ENCODE data around the gene OAS2. TPM values are rescaled to one million over a fixed set of nuclear protein-coding genes. Genes with fewer than 3 reads are reported as not detected.

Gene OAS2
- total RNA-seq, 1 donor from 2014 or later = 94.2 TPM

- H3K27ac ChIP-seq (ENCODE audit: low read depth, low read length) = no peak overlapping the region
- H3K27me3 Mint-ChIP-seq (ENCODE audit: low read depth, unreplicated experiment) = peaks cover 10% of the 10 kb centered on the region
- H3K9me3 Mint-ChIP-seq (ENCODE audit: unreplicated experiment) = peaks cover 7% of the 10 kb centered on the region
- DNase-seq (ENCODE audit: low read depth) (peak; percentile 27), FAIRE-seq (peak; percentile 87)
- peaks cover 1% of the 10 kb centered on the region for H3K9me3 ChIP-seq (ENCODE audit: insufficient read depth, low read depth, low read length)
- no peak overlapping the region for H2AFZ ChIP-seq (ENCODE audit: low read depth, low read length)
- no peak for TF ChIP-seq EZH2 (IDR thresholded peaks at IDR 0.05; ENCODE audit: insufficient read depth, low read length)
- peak; percentile 99 for TF ChIP-seq CTCF (IDR thresholded peaks at IDR 0.05; ENCODE audit: insufficient read depth, low read depth, low read length)
- H3K36me3 ChIP-seq (ENCODE audit: insufficient read depth, low read length) = no peaks in the 10 kb centered on the region
- peaks cover 65% of the 10 kb centered on the region for H3K36me3 Mint-ChIP-seq (ENCODE audit: low read depth, unreplicated experiment)
- no peak overlapping the region for H3K4me3 Mint-ChIP-seq (ENCODE audit: unreplicated experiment)
- H3K4me2 ChIP-seq (ENCODE audit: low read length) = no peak overlapping the region
- no peaks in the 10 kb centered on the region for H3K4me1 Mint-ChIP-seq (ENCODE audit: low read depth, unreplicated experiment)
- H3K79me2 ChIP-seq (ENCODE audit: insufficient read depth, low read length) = no peaks in the 10 kb centered on the region
- no peak overlapping the region for H3K9ac ChIP-seq (ENCODE audit: low read length)
- H4K20me1 ChIP-seq (ENCODE audit: insufficient read depth, low read length) = no peaks in the 10 kb centered on the region
- H3K4me1 ChIP-seq (ENCODE audit: insufficient read depth, low read length) = no peaks in the 10 kb centered on the region
- H3K27ac Mint-ChIP-seq (ENCODE audit: unreplicated experiment) = no peak overlapping the region
- H3K4me3 ChIP-seq (ENCODE audit: insufficient read depth, low read depth, low read length) = no peak overlapping the region
- H3K27me3 ChIP-seq (ENCODE audit: insufficient read depth, low read length) = peaks cover 15% of the 10 kb centered on the region
Observed at GRCh38 chr12:112992541-112993398, 14.5 kb downstream of the OAS2 start.

- peaks cover 9% of the 10 kb centered on the region for H3K9me3 ChIP-seq (ENCODE audit: insufficient read depth, low read depth, low read length)
- no peak for TF ChIP-seq EZH2 (IDR thresholded peaks at IDR 0.05; ENCODE audit: insufficient read depth, low read length)
- no peak for TF ChIP-seq CTCF (IDR thresholded peaks at IDR 0.05; ENCODE audit: insufficient read depth, low read depth, low read length)
- no peak for DNase-seq (ENCODE audit: low read depth)
- peaks cover 64% of the 10 kb centered on the region for H3K36me3 Mint-ChIP-seq (ENCODE audit: low read depth, unreplicated experiment)
- H3K27ac Mint-ChIP-seq (ENCODE audit: unreplicated experiment) = no peak overlapping the region
- no peak overlapping the region for H3K9ac ChIP-seq (ENCODE audit: low read length)
- no peak overlapping the region for H3K27ac ChIP-seq (ENCODE audit: low read depth, low read length)
- H3K4me3 Mint-ChIP-seq (ENCODE audit: unreplicated experiment) = no peak overlapping the region
- H3K4me1 Mint-ChIP-seq (ENCODE audit: low read depth, unreplicated experiment) = no peaks in the 10 kb centered on the region
- FAIRE-seq = no peak
- no peak overlapping the region for H2AFZ ChIP-seq (ENCODE audit: low read depth, low read length)
- H3K27me3 Mint-ChIP-seq (ENCODE audit: low read depth, unreplicated experiment) = peaks cover 8% of the 10 kb centered on the region
- H3K36me3 ChIP-seq (ENCODE audit: insufficient read depth, low read length) = no peaks in the 10 kb centered on the region
- no peaks in the 10 kb centered on the region for H4K20me1 ChIP-seq (ENCODE audit: insufficient read depth, low read length)
- H3K4me3 ChIP-seq (ENCODE audit: insufficient read depth, low read depth, low read length) = no peak overlapping the region
- H3K4me2 ChIP-seq (ENCODE audit: low read length) = no peak overlapping the region
- peaks cover 11% of the 10 kb centered on the region for H3K27me3 ChIP-seq (ENCODE audit: insufficient read depth, low read length)
- H3K9me3 Mint-ChIP-seq (ENCODE audit: unreplicated experiment) = peaks cover 16% of the 10 kb centered on the region
- H3K79me2 ChIP-seq (ENCODE audit: insufficient read depth, low read length) = no peaks in the 10 kb centered on the region
- H3K4me1 ChIP-seq (ENCODE audit: insufficient read depth, low read length) = no peaks in the 10 kb centered on the region
Observed at GRCh38 chr12:112995008-112995407, 16.7 kb downstream of the OAS2 start.

GRCh38 chr12:112996501-112996900 lies 18.2 kb downstream of the OAS2 start:
- Histone ChIP-seq H3K27me3 (ENCODE audit: insufficient read depth, low read length) (peaks cover 7% of the 10 kb centered on the region), H3K27ac (ENCODE audit: low read depth, low read length) (no peak overlapping the region), H2AFZ (ENCODE audit: low read depth, low read length) (no peak overlapping the region), H3K79me2 (ENCODE audit: insufficient read depth, low read length) (no peaks in the 10 kb centered on the region), H3K4me2 (ENCODE audit: low read length) (no peak overlapping the region), H3K4me1 (ENCODE audit: insufficient read depth, low read length) (no peaks in the 10 kb centered on the region), H4K20me1 (ENCODE audit: insufficient read depth, low read length) (no peaks in the 10 kb centered on the region), H3K9ac (ENCODE audit: low read length) (no peak overlapping the region), H3K4me3 (ENCODE audit: insufficient read depth, low read depth, low read length) (no peak overlapping the region), H3K36me3 (ENCODE audit: insufficient read depth, low read length) (no peaks in the 10 kb centered on the region), H3K9me3 (ENCODE audit: insufficient read depth, low read depth, low read length) (peaks cover 9% of the 10 kb centered on the region)
- Mint-ChIP-seq H3K27me3 (ENCODE audit: low read depth, unreplicated experiment) (peaks cover 8% of the 10 kb centered on the region), H3K9me3 (ENCODE audit: unreplicated experiment) (peaks cover 17% of the 10 kb centered on the region), H3K4me1 (ENCODE audit: low read depth, unreplicated experiment) (no peaks in the 10 kb centered on the region), H3K36me3 (ENCODE audit: low read depth, unreplicated experiment) (peaks cover 63% of the 10 kb centered on the region), H3K27ac (ENCODE audit: unreplicated experiment) (no peak overlapping the region), H3K4me3 (ENCODE audit: unreplicated experiment) (no peak overlapping the region)
- TF ChIP-seq EZH2 (IDR thresholded peaks at IDR 0.05; ENCODE audit: insufficient read depth, low read length) (no peak), CTCF (IDR thresholded peaks at IDR 0.05; ENCODE audit: insufficient read depth, low read depth, low read length) (no peak)
- no peak for DNase-seq (ENCODE audit: low read depth)
- no peak for FAIRE-seq
